Nephron (organoid): ENCODE data around the gene CCDC33.

ENCODE experiments used
- H3K27ac Mint-ChIP-seq, 3 experiments: 2 replicates each; pipeline ENCODE4 v1.8.0; 2020; ENCODE audit warnings: mixed read lengths in 3 of 3, mild to moderate bottlenecking in 2 of 3, moderate library complexity in 1 of 3
- H3K27me3 Mint-ChIP-seq: 2 replicates; pipeline ENCODE4 v1.8.0; 2021; ENCODE audit warnings: low read depth, mild to moderate bottlenecking, moderate library complexity, mixed read lengths
- H3K36me3 Mint-ChIP-seq: 2 replicates; pipeline ENCODE4 v1.8.0; 2020; ENCODE audit warnings: low read depth, mixed read lengths
- H3K4me1 Mint-ChIP-seq: 2 replicates; pipeline ENCODE4 v1.8.0; 2020; ENCODE audit warnings: mixed read lengths
- H3K4me3 Mint-ChIP-seq, 3 experiments: 2 replicates each; pipeline ENCODE4 v1.8.0; 2020; ENCODE audit warnings: mild to moderate bottlenecking in 3 of 3, mixed read lengths in 3 of 3, moderate library complexity in 2 of 3
- H3K9me3 Mint-ChIP-seq: 2 replicates; pipeline ENCODE4 v1.8.0; 2020; ENCODE audit warnings: mixed read lengths
- CTCF ChIP-seq, 3 experiments: fragments of 200-600 bp; sonication (generic); IDR thresholded peaks; one replicate each; pipeline ENCODE4 v1.5.0; 2021; ENCODE audit warnings: antibody characterized with exemption in 3 of 3; ENCODE audit not compliant: unreplicated experiment in 3 of 3

Gene CCDC33

GRCh38 chr15:74206801-74207281, 29.3 kb upstream of the CCDC33 start:
- Mint-ChIP-seq H3K27me3 (peaks cover 7% of the 10 kb centered on the region), H3K9me3 (no peaks in the 10 kb centered on the region), H3K4me1 (peaks cover 92% of the 10 kb centered on the region), H3K27ac (peak overlapping the region; percentile 86 to 98 (median 97)), H3K36me3 (no peaks in the 10 kb centered on the region), H3K4me3 (peak overlapping the region; percentile 48 to 58 (median 52))
- TF ChIP-seq CTCF (IDR thresholded peaks at IDR 0.05; ENCODE audit: unreplicated experiment in 3 of 3) = no peak

GRCh38 chr15:74207652-74208440, 28.3 kb upstream of the CCDC33 start:
- H3K27me3 Mint-ChIP-seq = peaks cover 6% of the 10 kb centered on the region
- H3K9me3 Mint-ChIP-seq = no peaks in the 10 kb centered on the region
- TF ChIP-seq CTCF (IDR thresholded peaks at IDR 0.05; ENCODE audit: unreplicated experiment in 3 of 3) = no peak
- H3K4me1 Mint-ChIP-seq = peaks cover 92% of the 10 kb centered on the region
- H3K27ac Mint-ChIP-seq = peak overlapping the region; percentile 86 to 98 (median 97)
- H3K36me3 Mint-ChIP-seq = no peaks in the 10 kb centered on the region
- H3K4me3 Mint-ChIP-seq = peak overlapping the region; percentile 52 to 76 (median 71)

GRCh38 chr15:74208496-74208895, 27.6 kb upstream of the CCDC33 start:
- Mint-ChIP-seq H3K4me1 (peaks cover 92% of the 10 kb centered on the region), H3K27me3 (peaks cover 6% of the 10 kb centered on the region), H3K9me3 (no peaks in the 10 kb centered on the region), H3K27ac (peak overlapping the region; percentile 86 to 98 (median 97)), H3K36me3 (no peaks in the 10 kb centered on the region), H3K4me3 (peak overlapping the region; percentile 46 to 76 (median 71))
- no peak for TF ChIP-seq CTCF (IDR thresholded peaks at IDR 0.05; ENCODE audit: unreplicated experiment in 3 of 3)

- Mint-ChIP-seq H3K27me3 (peaks cover 6% of the 10 kb centered on the region), H3K36me3 (no peaks in the 10 kb centered on the region), H3K9me3 (no peaks in the 10 kb centered on the region), H3K4me3 (peak overlapping the region; percentile 46 to 76 (median 71)), H3K27ac (peak overlapping the region; percentile 86 to 98 (median 97)), H3K4me1 (peaks cover 92% of the 10 kb centered on the region)
- TF ChIP-seq CTCF (IDR thresholded peaks at IDR 0.05; ENCODE audit: unreplicated experiment in 3 of 3) = no peak
These were observed 27.1 kb upstream of the CCDC33 start for GRCh38 chr15:74208901-74209559.

GRCh38 chr15:74209560-74209958, 26.6 kb upstream of the CCDC33 start:
- Mint-ChIP-seq H3K4me1 (peaks cover 89% of the 10 kb centered on the region), H3K4me3 (peak overlapping the region; percentile 30 to 76 (median 71)), H3K9me3 (no peaks in the 10 kb centered on the region), H3K27me3 (peaks cover 6% of the 10 kb centered on the region), H3K36me3 (no peaks in the 10 kb centered on the region), H3K27ac (peak overlapping the region; percentile 86 to 98 (median 97))
- no peak for TF ChIP-seq CTCF (IDR thresholded peaks at IDR 0.05; ENCODE audit: unreplicated experiment in 3 of 3)
